PC-9 (cell line): ENCODE data around the gene EPB41L2. TPM values are rescaled to one million over a fixed set of nuclear protein-coding genes. Genes with fewer than 3 reads are reported as not detected.

Experiments used
- BruUV-seq: library from RNA; stranded (reverse); fragments of 400-500 nt; replicated peaks from 2 replicates; lab custom pipeline; 2021; lab: Mats Ljungman, UMichigan
- CTCF ChIA-PET: fragments of 300-600 bp; sonication (Branson Sonifier 250); formaldehyde crosslinking; loops from one replicate; lab custom pipeline; 2022; ENCODE audit warnings: antibody characterized with exemption; lab: Charles Lee
- POLR2A ChIA-PET: fragments of 300-600 bp; sonication (Branson Sonifier 250); formaldehyde crosslinking; loops from one replicate; lab custom pipeline; 2022; ENCODE audit warnings: antibody characterized with exemption; ENCODE audit not compliant: unreplicated experiment; lab: Charles Lee
- DNase-seq, 2 experiments: peaks; one replicate each; pipeline versions ENCODE4 v3.0.0 to v3.0.0-alpha.2; 2015 to 2022; ENCODE audit warnings: mixed read lengths in 1 of 2
- H2AFZ ChIP-seq: fragments of 200-600 bp; sonication (generic); 2 replicates; pipeline ENCODE4 v1.8.1; 2017; ENCODE audit warnings: antibody characterized with exemption
- H3F3A ChIP-seq: fragments of 200-600 bp; sonication (generic); 2 replicates; pipeline ENCODE4 v1.8.1; 2017; ENCODE audit warnings: antibody characterized with exemption, mild to moderate bottlenecking, low read depth; ENCODE audit not compliant: insufficient read depth
- H3K27ac ChIP-seq: fragments of 200-600 bp; sonication (generic); 2 replicates; pipeline ENCODE4 v1.6.1; 2016; ENCODE audit warnings: mixed run types
- H3K27me3 ChIP-seq: fragments of 200-600 bp; sonication (generic); 2 replicates; pipeline ENCODE4 v1.6.1; 2016; ENCODE audit warnings: low read depth, mixed run types; ENCODE audit not compliant: insufficient read depth
- H3K36me3 ChIP-seq: fragments of 200-600 bp; sonication (generic); 2 replicates; pipeline ENCODE4 v1.6.1; 2016; ENCODE audit warnings: low read depth, mixed run types
- H3K4me1 ChIP-seq: fragments of 200-600 bp; sonication (generic); replicated peaks from 2 replicates; pipeline ENCODE4 v1.6.1; 2016; ENCODE audit warnings: mixed run types; ENCODE audit not compliant: insufficient read depth
- H3K4me2 ChIP-seq: fragments of 200-600 bp; sonication (generic); 2 replicates; pipeline ENCODE4 v1.6.1; 2017; ENCODE audit warnings: mixed run types
- H3K4me3 ChIP-seq: fragments of 200-600 bp; sonication (generic); 2 replicates; pipeline ENCODE4 v1.6.1; 2016; ENCODE audit warnings: mixed run types
- H3K79me2 ChIP-seq: fragments of 200-600 bp; sonication (generic); 2 replicates; pipeline ENCODE4 v1.6.1; 2017; ENCODE audit warnings: low read depth, mixed run types
- H3K9me2 ChIP-seq: fragments of 200-600 bp; sonication (generic); 2 replicates; pipeline ENCODE4 v1.8.1; 2017; ENCODE audit warnings: mild to moderate bottlenecking; ENCODE audit not compliant: insufficient read depth
- H3K9me3 ChIP-seq: fragments of 200-600 bp; sonication (generic); 2 replicates; pipeline ENCODE4 v1.8.1; 2016; ENCODE audit warnings: low read depth; ENCODE audit not compliant: insufficient read depth
- H4K20me1 ChIP-seq: fragments of 200-600 bp; sonication (generic); 2 replicates; pipeline ENCODE4 v1.8.1; 2017; ENCODE audit not compliant: insufficient read depth
- EZH2 ChIP-seq: fragments of 200-600 bp; sonication (generic); IDR thresholded peaks from 2 replicates; pipeline ENCODE4 v1.8.0; 2017; ENCODE audit warnings: antibody characterized with exemption, low read depth
- intact Hi-C: fragments of 100-400 bp; cut with micrococcal nuclease; formaldehyde crosslinking; loops from one replicate; pipeline ENCODE4 v1.10.0; 2022; ENCODE audit not compliant: unreplicated experiment
- total RNA-seq: library from RNA; stranded (reverse); gene quantifications from 2 replicates; pipeline ENCODE4 v1.2.3, GENCODE V29; 2021
- TF ChIP-seq, protein P1 (sequence below): fragments of 200-600 bp; sonication (generic); conservative IDR thresholded peaks from 2 replicates; pipeline ENCODE4 v1.6.1; 2017; ENCODE audit warnings: mixed run types, antibody characterized with exemption, mild to moderate bottlenecking, moderate library complexity

EPB41L2 gene
- total RNA-seq, 1 experiment from 2014 or later = 67.4 TPM

DNA sequence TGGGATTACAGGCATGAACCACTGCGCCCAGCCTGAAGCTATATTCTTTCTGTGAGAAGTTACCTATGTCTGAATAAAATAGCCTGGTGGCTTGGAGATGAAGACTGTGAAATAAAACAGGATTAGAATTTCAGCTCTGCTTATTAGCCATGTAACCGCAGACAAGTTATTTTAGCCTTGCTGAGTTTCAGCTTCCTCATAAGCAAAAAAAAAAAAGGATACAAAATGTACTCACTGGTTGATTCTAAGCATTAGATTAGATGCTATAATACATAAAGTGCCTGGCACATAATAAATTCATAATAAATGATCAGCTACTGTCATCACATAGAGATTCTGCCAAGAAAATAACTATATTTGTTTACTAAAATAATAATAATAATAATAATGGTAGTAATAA, 98.8 kb downstream of the EPB41L2 start:
- H3K9me2 ChIP-seq = peaks cover 5% of the 10 kb centered on the region; the same call in 1 of the 2 replicates
- no peak overlapping the region for H2AFZ ChIP-seq
- POLR2A ChIA-PET = no interaction called here
- TF ChIP-seq, protein P1, sequence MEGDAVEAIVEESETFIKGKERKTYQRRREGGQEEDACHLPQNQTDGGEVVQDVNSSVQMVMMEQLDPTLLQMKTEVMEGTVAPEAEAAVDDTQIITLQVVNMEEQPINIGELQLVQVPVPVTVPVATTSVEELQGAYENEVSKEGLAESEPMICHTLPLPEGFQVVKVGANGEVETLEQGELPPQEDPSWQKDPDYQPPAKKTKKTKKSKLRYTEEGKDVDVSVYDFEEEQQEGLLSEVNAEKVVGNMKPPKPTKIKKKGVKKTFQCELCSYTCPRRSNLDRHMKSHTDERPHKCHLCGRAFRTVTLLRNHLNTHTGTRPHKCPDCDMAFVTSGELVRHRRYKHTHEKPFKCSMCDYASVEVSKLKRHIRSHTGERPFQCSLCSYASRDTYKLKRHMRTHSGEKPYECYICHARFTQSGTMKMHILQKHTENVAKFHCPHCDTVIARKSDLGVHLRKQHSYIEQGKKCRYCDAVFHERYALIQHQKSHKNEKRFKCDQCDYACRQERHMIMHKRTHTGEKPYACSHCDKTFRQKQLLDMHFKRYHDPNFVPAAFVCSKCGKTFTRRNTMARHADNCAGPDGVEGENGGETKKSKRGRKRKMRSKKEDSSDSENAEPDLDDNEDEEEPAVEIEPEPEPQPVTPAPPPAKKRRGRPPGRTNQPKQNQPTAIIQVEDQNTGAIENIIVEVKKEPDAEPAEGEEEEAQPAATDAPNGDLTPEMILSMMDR = no peak
- TF ChIP-seq EZH2 = no peak
- no peaks in the 10 kb centered on the region for H4K20me1 ChIP-seq
- H3K4me3 ChIP-seq = no peak overlapping the region
- H3K27ac ChIP-seq = no peak overlapping the region
- H3K79me2 ChIP-seq = no peaks in the 10 kb centered on the region
- no peaks in the 10 kb centered on the region for H3K9me3 ChIP-seq
- intact Hi-C loops = no loop called here
- no peaks in the 10 kb centered on the region for H3K4me1 ChIP-seq
- no peak overlapping the region for H3K4me2 ChIP-seq
- no peaks in the 10 kb centered on the region for H3K36me3 ChIP-seq
- H3K27me3 ChIP-seq = no peaks in the 10 kb centered on the region
- CTCF ChIA-PET = no interaction called here
- peak in 1 of 2 experiments; percentile 20 for DNase-seq
- BruUV-seq = no TSS peak
- no peaks in the 10 kb centered on the region for H3F3A ChIP-seq

DNA sequence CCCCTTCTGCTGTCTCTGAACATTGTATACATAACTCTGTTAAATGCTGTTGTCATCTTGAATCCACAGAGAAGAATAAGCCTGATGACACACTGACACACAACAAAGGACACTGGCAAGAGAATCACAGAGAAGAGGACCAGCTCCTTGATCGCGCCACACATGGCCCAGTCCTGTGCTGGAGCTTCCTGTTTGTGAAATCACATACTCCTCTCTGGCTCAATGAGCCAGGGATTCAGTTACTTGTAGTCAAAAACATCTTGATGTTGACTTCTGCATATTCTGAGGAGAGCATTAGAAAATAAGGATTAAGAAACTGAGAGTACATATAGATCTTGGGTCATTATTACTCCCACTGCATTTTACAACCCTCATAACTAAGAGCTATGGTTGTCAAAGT, 100.1 kb downstream of the EPB41L2 start:
- Histone ChIP-seq H3K4me3 (no peak overlapping the region), H3F3A (no peaks in the 10 kb centered on the region), H3K4me1 (no peaks in the 10 kb centered on the region), H3K36me3 (no peaks in the 10 kb centered on the region), H3K9me2 (no peaks in the 10 kb centered on the region), H3K9me3 (no peaks in the 10 kb centered on the region), H3K4me2 (no peak overlapping the region), H3K27ac (no peak overlapping the region), H3K27me3 (no peaks in the 10 kb centered on the region), H4K20me1 (no peaks in the 10 kb centered on the region), H3K79me2 (no peaks in the 10 kb centered on the region), H2AFZ (no peak overlapping the region)
- no TSS peak for BruUV-seq
- no peak for DNase-seq
- ChIA-PET CTCF (no interaction called here), POLR2A (no interaction called here)
- intact Hi-C loops = no loop called here
- TF ChIP-seq, protein P1 = no peak
- TF ChIP-seq EZH2 = no peak

GRCh38 chr6:130961148-130961547, 101.9 kb downstream of the EPB41L2 start:
- Histone ChIP-seq H3K27ac (no peak overlapping the region), H3K9me3 (no peaks in the 10 kb centered on the region; the same call in 1 of the 2 replicates), H3K36me3 (no peaks in the 10 kb centered on the region), H4K20me1 (no peaks in the 10 kb centered on the region), H3K79me2 (no peaks in the 10 kb centered on the region), H3K4me1 (no peaks in the 10 kb centered on the region), H3K9me2 (no peaks in the 10 kb centered on the region), H3K27me3 (no peaks in the 10 kb centered on the region), H3K4me3 (no peak overlapping the region), H2AFZ (no peak overlapping the region), H3K4me2 (no peak overlapping the region), H3F3A (no peaks in the 10 kb centered on the region)
- no peak for TF ChIP-seq EZH2
- TF ChIP-seq, protein P1 = no peak
- BruUV-seq = no TSS peak
- no peak for DNase-seq
- intact Hi-C loops = no loop called here
- ChIA-PET CTCF (no interaction called here), POLR2A (no interaction called here)
